Activated CD4-positive, alpha-beta T cell treated with anti-CD3 and anti-CD28 coated beads for 36 hours (primary cell): Measurements from ENCODE around the gene DDIT3. TPM values are rescaled to one million over a fixed set of nuclear protein-coding genes. Genes with fewer than 3 reads are reported as not detected.
"Not testable (repeated sequence)": the region's sequence is repeated elsewhere in the genome, so short reads cannot be mapped to it uniquely, and the experiment has no call there.

Experiments
- ATAC-seq: fragments of 200-7000 bp; cut with Tn5 transposase; one replicate; pipeline ENCODE4 v1.10.0; 2021; ENCODE audit warnings: mild to moderate bottlenecking, moderate library complexity
- CTCF ChIA-PET: fragments of 350-600 bp; sonication (Branson Sonifier 250); formaldehyde crosslinking; loops from one replicate; lab custom pipeline; 2021; ENCODE audit warnings: antibody characterized with exemption; lab: Charles Lee
- POLR2A ChIA-PET: fragments of 350-600 bp; sonication (Branson Sonifier 250); formaldehyde crosslinking; loops from one replicate; lab custom pipeline; 2021; ENCODE audit warnings: antibody characterized with exemption, inconsistent platforms; lab: Charles Lee
- DNase-seq: peaks from one replicate; pipeline ENCODE4 v3.0.0-alpha.2; 2020
- H3K27ac Mint-ChIP-seq: one replicate; pipeline ENCODE4 v1.8.0; 2021; ENCODE audit warnings: mixed read lengths
- H3K27me3 Mint-ChIP-seq: one replicate; pipeline ENCODE4 v1.8.0; 2021; ENCODE audit warnings: mixed read lengths
- H3K36me3 Mint-ChIP-seq: one replicate; pipeline ENCODE4 v1.8.0; 2021; ENCODE audit warnings: low read depth, mixed read lengths
- H3K4me1 Mint-ChIP-seq: one replicate; pipeline ENCODE4 v1.8.0; 2021; ENCODE audit warnings: mixed read lengths
- H3K4me3 Mint-ChIP-seq: one replicate; pipeline ENCODE4 v1.8.0; 2021; ENCODE audit warnings: mild to moderate bottlenecking, moderate library complexity, mixed read lengths
- H3K9me3 Mint-ChIP-seq: one replicate; pipeline ENCODE4 v1.8.0; 2021; ENCODE audit warnings: low read depth, mixed read lengths
- intact Hi-C, 2 experiments: fragments of 100-400 bp; cut with DNase I in 1 of 2; cut with micrococcal nuclease in 1 of 2; formaldehyde crosslinking; loops; one replicate each; pipeline versions ENCODE4 v1.14.2 to v1.15.1; 2022 to 2024; cut with DNase I, micrococcal nuclease
- total RNA-seq, 2 experiments: library from RNA; stranded (reverse); gene quantifications; one replicate each; pipeline ENCODE4 v1.2.3, GENCODE V29; 2021

Gene DDIT3
- total RNA-seq, 2 experiments from 2014 or later = 31.2 to 32.2 TPM

GRCh38 chr12:57496822-57497221, 23.5 kb downstream of the DDIT3 start:
- Mint-ChIP-seq H3K27ac (peak overlapping the region; percentile 38), H3K4me3 (no peak overlapping the region)
- intact Hi-C loops = no loop called here

GRCh38 chr12:57495051-57495701, 25.1 kb downstream of the DDIT3 start:
- H3K27me3 Mint-ChIP-seq, CTCF ChIA-PET, DNase-seq, H3K4me3 Mint-ChIP-seq, ATAC-seq, H3K27ac Mint-ChIP-seq, intact Hi-C loops, POLR2A ChIA-PET, H3K9me3 Mint-ChIP-seq: not testable (repeated sequence)
- Mint-ChIP-seq H3K4me1 (peaks cover 17% of the 10 kb centered on the region), H3K36me3 (peaks cover 70% of the 10 kb centered on the region)

More at GRCh38 chr12:57496822-57497221, 23.5 kb downstream of the DDIT3 start:
- peaks cover 2% of the 10 kb centered on the region for H3K9me3 Mint-ChIP-seq
- H3K36me3 Mint-ChIP-seq = peaks cover 71% of the 10 kb centered on the region
- peaks cover 11% of the 10 kb centered on the region for H3K4me1 Mint-ChIP-seq
- H3K27me3 Mint-ChIP-seq = no peaks in the 10 kb centered on the region
- CTCF ChIA-PET = interaction anchor here (1.4 kb wide), 1 partner anchor 38 kb away, joined by 5 read pairs; the partner anchor contains the start of gene GLI1
- ATAC-seq (peak; percentile 69), DNase-seq (no peak)
- POLR2A ChIA-PET = interaction anchor here (0.7 to 1.3 kb wide), 2 partner anchors 17 to 20 kb away, joined by 4 to 7 read pairs; no protein-coding TSS in a partner anchor

- Mint-ChIP-seq H3K4me3 (no peak overlapping the region), H3K27ac (peak overlapping the region; percentile 62), H3K9me3 (no peaks in the 10 kb centered on the region), H3K4me1 (peaks cover 29% of the 10 kb centered on the region), H3K27me3 (no peaks in the 10 kb centered on the region), H3K36me3 (peaks cover 66% of the 10 kb centered on the region)
- intact Hi-C loops = no loop called here
- ChIA-PET CTCF (interaction anchor here (0.7 to 1.5 kb wide), 4 partner anchors 14 to 20 kb away, joined by 3 to 6 read pairs (median 4); no protein-coding TSS in a partner anchor), POLR2A (interaction anchor here (0.7 kb wide), 2 partner anchors 21 to 1153 kb away, joined by 3 to 4 read pairs; partner anchors contain the start of gene IL23A)
- no peak for DNase-seq
- peak; percentile 17 for ATAC-seq
Measured at GRCh38 chr12:57491393-57492280, 28.7 kb downstream of the DDIT3 start.

GRCh38 chr12:57490126-57490525, 30.2 kb downstream of the DDIT3 start:
- DNase-seq (no peak), ATAC-seq (no peak)
- CTCF ChIA-PET = interaction anchor here (1.0 to 1.7 kb wide), 3 partner anchors 13 to 57 kb away, joined by 3 to 5 read pairs (median 3); partner anchors contain the start of gene DCTN2
- Mint-ChIP-seq H3K27ac (no peak overlapping the region), H3K9me3 (no peaks in the 10 kb centered on the region), H3K27me3 (no peaks in the 10 kb centered on the region), H3K4me1 (peaks cover 27% of the 10 kb centered on the region), H3K36me3 (peaks cover 53% of the 10 kb centered on the region), H3K4me3 (peak overlapping the region; percentile 100)
- intact Hi-C loops = no loop called here
- POLR2A ChIA-PET = interaction anchor here (0.9 kb wide), 1 partner anchor 28 kb away, joined by 6 read pairs; no protein-coding TSS in a partner anchor

- H3K27me3 Mint-ChIP-seq = no peaks in the 10 kb centered on the region
- intact Hi-C loops = loop anchor here in 1 of 2 experiments (2.0 kb wide), 2 partner anchors 14 to 30 kb away; partner anchors contain the start of gene GLI1
- H3K4me3 Mint-ChIP-seq = peak overlapping the region; percentile 100
- ChIA-PET CTCF (interaction anchor here (0.7 to 1.7 kb wide), 4 partner anchors 9 to 36 kb away, joined by 3 to 4 read pairs (median 4); partner anchors contain the start of gene ARHGAP9), POLR2A (no interaction called here)
- peaks cover 27% of the 10 kb centered on the region for H3K4me1 Mint-ChIP-seq
- ATAC-seq = no peak
- peaks cover 51% of the 10 kb centered on the region for H3K36me3 Mint-ChIP-seq
- no peaks in the 10 kb centered on the region for H3K9me3 Mint-ChIP-seq
- H3K27ac Mint-ChIP-seq = peak overlapping the region; percentile 94
- DNase-seq = no peak
Measured at GRCh38 chr12:57489157-57489641, 31.1 kb downstream of the DDIT3 start.

GRCh38 chr12:57488402-57489156, 31.7 kb downstream of the DDIT3 start:
- intact Hi-C loops = loop anchor here (1.0 to 2.0 kb wide), 5 partner anchors 9 to 59 kb away; partner anchors contain the start of genes DDIT3 (in 2 of the 2), ARHGAP9 (in 1 of the 2), DCTN2 (in 1 of the 2) and GLI1 (in 1 of the 2)
- Mint-ChIP-seq H3K9me3 (no peaks in the 10 kb centered on the region), H3K4me1 (peaks cover 27% of the 10 kb centered on the region), H3K27ac (peak overlapping the region; percentile 94), H3K36me3 (peaks cover 51% of the 10 kb centered on the region), H3K27me3 (no peaks in the 10 kb centered on the region), H3K4me3 (peak overlapping the region; percentile 100)
- ATAC-seq (no peak), DNase-seq (no peak)
- POLR2A ChIA-PET = interaction anchor here (1.6 kb wide), 1 partner anchor 26 kb away, joined by 4 read pairs; no protein-coding TSS in a partner anchor
- CTCF ChIA-PET = interaction anchor here (0.6 to 1.7 kb wide), 4 partner anchors 8 to 1209 kb away, joined by 3 to 4 read pairs (median 3); partner anchors contain the start of gene ARHGAP9

GRCh38 chr12:57487597-57488401, 32.5 kb downstream of the DDIT3 start, which contains the start of gene MARS1:
TSS of gene MARS1 (plus strand) at chr12:57488068. CDS start at chr12:57488091, 23 bp downstream.
- intact Hi-C loops = loop anchor here (1.0 to 2.0 kb wide), 10 partner anchors 8 to 762 kb away; partner anchors contain the start of genes DCTN2 (in 2 of the 2), DDIT3 (in 2 of the 2), ARHGAP9 (in 1 of the 2) and GLI1 (in 1 of the 2)
- ATAC-seq (peak; percentile 98), DNase-seq (peak; percentile 96)
- peaks cover 35% of the 10 kb centered on the region for H3K4me1 Mint-ChIP-seq
- no peaks in the 10 kb centered on the region for H3K9me3 Mint-ChIP-seq
- ChIA-PET POLR2A (interaction anchor here (0.6 to 1.6 kb wide), 3 partner anchors 21 to 35 kb away, joined by 3 to 4 read pairs (median 4); no protein-coding TSS in a partner anchor), CTCF (interaction anchor here (0.7 to 2.4 kb wide), 5 partner anchors 10 to 65 kb away, joined by 3 to 25 read pairs (median 4); no protein-coding TSS in a partner anchor)
- H3K27me3 Mint-ChIP-seq = no peaks in the 10 kb centered on the region
- H3K4me3 Mint-ChIP-seq = peak within 1 kb of the TSS; percentile 100
- H3K36me3 Mint-ChIP-seq = peaks cover 51% of the 10 kb centered on the region
- peak within 1 kb of the TSS; percentile 94 for H3K27ac Mint-ChIP-seq

- no peaks in the 10 kb centered on the region for H3K27me3 Mint-ChIP-seq
- H3K27ac Mint-ChIP-seq = no peak overlapping the region
- H3K4me1 Mint-ChIP-seq = peaks cover 33% of the 10 kb centered on the region
- DNase-seq (no peak), ATAC-seq (no peak)
- ChIA-PET POLR2A (interaction anchor here (0.6 to 1.6 kb wide), 3 partner anchors 21 to 36 kb away, joined by 3 to 4 read pairs (median 4); no protein-coding TSS in a partner anchor), CTCF (interaction anchor here (0.7 to 2.4 kb wide), 4 partner anchors 10 to 66 kb away, joined by 3 to 25 read pairs (median 4); no protein-coding TSS in a partner anchor)
- peaks cover 44% of the 10 kb centered on the region for H3K36me3 Mint-ChIP-seq
- H3K9me3 Mint-ChIP-seq = no peaks in the 10 kb centered on the region
- peak overlapping the region; percentile 100 for H3K4me3 Mint-ChIP-seq
- intact Hi-C loops = loop anchor here (1.0 to 2.0 kb wide), 5 partner anchors 9 to 762 kb away; partner anchors contain the start of genes DCTN2 (in 1 of the 2), NACA (in 1 of the 2) and R3HDM2 (in 1 of the 2)
Measured at GRCh38 chr12:57487055-57487596, 33.2 kb downstream of the DDIT3 start.

- H3K27me3 Mint-ChIP-seq = no peaks in the 10 kb centered on the region
- no peak overlapping the region for H3K27ac Mint-ChIP-seq
- ATAC-seq (no peak), DNase-seq (no peak)
- peaks cover 39% of the 10 kb centered on the region for H3K36me3 Mint-ChIP-seq
- peaks cover 39% of the 10 kb centered on the region for H3K4me1 Mint-ChIP-seq
- CTCF ChIA-PET = interaction anchor here (0.7 to 2.4 kb wide), 5 partner anchors 8 to 60 kb away, joined by 3 to 25 read pairs (median 3); no protein-coding TSS in a partner anchor
- H3K9me3 Mint-ChIP-seq = no peaks in the 10 kb centered on the region
- H3K4me3 Mint-ChIP-seq = no peak overlapping the region
- POLR2A ChIA-PET = no interaction called here
- intact Hi-C loops = loop anchor here (2.0 kb wide), 2 partner anchors 55 to 61 kb away; partner anchors contain the start of genes DCTN2 (in 1 of the 2) and R3HDM2 (in 1 of the 2)
Measured at GRCh38 chr12:57485695-57486094, 34.6 kb downstream of the DDIT3 start.
